ENCODE measurements around the gene CEBPG. TPM values are rescaled to one million over a fixed set of nuclear protein-coding genes. Genes with fewer than 3 reads are reported as not detected.

Gene CEBPG
- total RNA-seq, 6 experiments from 2014 or later, result 10.0 to 11.2 (median 10.4) TPM

- Mint-ChIP-seq H3K27me3 (ENCODE audit: insufficient read depth) (peaks cover 4% of the 10 kb centered on the region; the same call in 1 of the 2 replicates), H3K9me3 (no peaks in the 10 kb centered on the region), H3K36me3 (ENCODE audit: low read depth) (no peaks in the 10 kb centered on the region), H3K4me1 (ENCODE audit: low read depth) (peaks cover 19% of the 10 kb centered on the region), H3K4me3 (no peak overlapping the region), H3K27ac (no peak overlapping the region)
- no peak for TF ChIP-seq CTCF (IDR thresholded peaks at IDR 0.05)
- no peak for DNase-seq
Measured at GRCh38 chr19:33390101-33390907, 16.8 kb downstream of the CEBPG start.

- no peaks in the 10 kb centered on the region for H3K36me3 Mint-ChIP-seq (ENCODE audit: low read depth)
- DNase-seq, result no peak
- H3K4me1 Mint-ChIP-seq (ENCODE audit: low read depth), result peaks cover 25% of the 10 kb centered on the region
- peaks cover 4% of the 10 kb centered on the region; the same call in 1 of the 2 replicates for H3K27me3 Mint-ChIP-seq (ENCODE audit: insufficient read depth)
- H3K9me3 Mint-ChIP-seq, result no peaks in the 10 kb centered on the region
- no peak overlapping the region for H3K27ac Mint-ChIP-seq
- no peak for TF ChIP-seq CTCF (IDR thresholded peaks at IDR 0.05)
- H3K4me3 Mint-ChIP-seq, result no peak overlapping the region
Measured at GRCh38 chr19:33390908-33391630, 17.6 kb downstream of the CEBPG start.

GRCh38 chr19:33391631-33392249, 18.2 kb downstream of the CEBPG start:
- H3K27me3 Mint-ChIP-seq (ENCODE audit: insufficient read depth), result peaks cover 4% of the 10 kb centered on the region; the same call in 1 of the 2 replicates
- no peaks in the 10 kb centered on the region for H3K36me3 Mint-ChIP-seq (ENCODE audit: low read depth)
- H3K9me3 Mint-ChIP-seq, result no peaks in the 10 kb centered on the region
- H3K4me3 Mint-ChIP-seq, result no peak overlapping the region
- DNase-seq, result no peak
- no peak overlapping the region for H3K27ac Mint-ChIP-seq
- H3K4me1 Mint-ChIP-seq (ENCODE audit: low read depth), result peaks cover 26% of the 10 kb centered on the region
- no peak for TF ChIP-seq CTCF (IDR thresholded peaks at IDR 0.05)

GRCh38 chr19:33392341-33393285, 19.1 kb downstream of the CEBPG start:
- no peak overlapping the region for H3K27ac Mint-ChIP-seq
- TF ChIP-seq CTCF (IDR thresholded peaks at IDR 0.05), result no peak
- H3K4me1 Mint-ChIP-seq (ENCODE audit: low read depth), result peaks cover 26% of the 10 kb centered on the region
- H3K27me3 Mint-ChIP-seq (ENCODE audit: insufficient read depth), result peaks cover 4% of the 10 kb centered on the region
- no peaks in the 10 kb centered on the region for H3K36me3 Mint-ChIP-seq (ENCODE audit: low read depth)
- no peak overlapping the region for H3K4me3 Mint-ChIP-seq
- no peak for DNase-seq
- H3K9me3 Mint-ChIP-seq, result no peaks in the 10 kb centered on the region
